Lung (tissue), 12 donors: ENCODE measurements around the gene FGFR2. TPM values are rescaled to one million over a fixed set of nuclear protein-coding genes. Genes with fewer than 3 reads are reported as not detected.
A peak's percentile ranks its signal among the peaks of the same experiment; 100 is the strongest.
"Not testable (repeated sequence)": the region's sequence is repeated elsewhere in the genome, so short reads cannot be mapped to it uniquely, and the experiment has no call there.

Experiments used
- ATAC-seq: fragments of 200-7000 bp; cut with Tn5 transposase; one replicate; pipeline ENCODE4 v1.9.1; 2020; ENCODE audit warnings: moderate number of reproducible peaks; ENCODE audit not compliant: insufficient read depth, low FRiP score
- DNase-seq, 3 donors: peaks; one replicate each; pipeline ENCODE4 v3.0.0-alpha.2; 2013 to 2017
- H3K27ac ChIP-seq, 2 donors: one replicate each; pipeline ENCODE4 v1.5.1; 2013; ENCODE audit warnings: mild to moderate bottlenecking in 2 of 2, moderate library complexity in 2 of 2, control low read depth in 1 of 2, inconsistent platforms in 1 of 2, low read depth in 1 of 2, low read length in 1 of 2
- H3K27me3 ChIP-seq, 3 donors: one replicate each; pipeline ENCODE4 v1.5.1; 2013; ENCODE audit warnings: low read length in 2 of 3; ENCODE audit not compliant: control insufficient read depth in 3 of 3, insufficient read depth in 3 of 3
- H3K36me3 ChIP-seq, 4 donors: one replicate each; pipeline ENCODE4 v1.5.1; 2013; ENCODE audit warnings: low read length in 4 of 4, mild to moderate bottlenecking in 1 of 4, moderate library complexity in 1 of 4; ENCODE audit not compliant: control insufficient read depth in 4 of 4, insufficient read depth in 4 of 4
- H3K4me1 ChIP-seq, 5 donors: one replicate each; pipeline ENCODE4 v1.5.1; 2013; ENCODE audit warnings: low read length in 5 of 5, mild to moderate bottlenecking in 2 of 5, moderate library complexity in 1 of 5; ENCODE audit not compliant: control insufficient read depth in 5 of 5, insufficient read depth in 5 of 5
- H3K4me3 ChIP-seq: one replicate; pipeline ENCODE4 v1.5.1; 2013; ENCODE audit warnings: mild to moderate bottlenecking, control low read depth, moderate library complexity
- H3K9ac ChIP-seq, 2 donors: one replicate each; pipeline ENCODE4 v1.5.1; 2013; ENCODE audit warnings: low read length in 2 of 2, control low read depth in 1 of 2; ENCODE audit not compliant: insufficient read depth in 1 of 2
- H3K9me3 ChIP-seq, 4 donors: one replicate each; pipeline ENCODE4 v1.5.1; 2013; ENCODE audit warnings: low read length in 3 of 4, mild to moderate bottlenecking in 1 of 4, moderate library complexity in 1 of 4; ENCODE audit not compliant: control insufficient read depth in 4 of 4, insufficient read depth in 3 of 4
- WGBS, 2 donors: extraction: QIAGEN DNeasy Blood & Tissue Kit; methylation state at CpG; one replicate each; pipeline ENCODE4 v1.1.7; 2013; 5-methylcytosine and 5-hydroxymethylcytosine counted together
- polyA plus RNA-seq, 2 donors: library from polyadenylated mRNA; stranded (reverse); fragments of 200-250 nt; gene quantifications; one replicate each; pipeline ENCODE4 v1.2.1, GENCODE V29; 2013
- total RNA-seq, 2 donors: library from RNA; depleted of rRNA in 1 of 2; stranded (reverse); fragments of >200 nt in 1 of 2; gene quantifications; one replicate each; pipeline ENCODE4 v1.2.1, GENCODE V29; 2014 to 2021
- TF ChIP-seq, protein P1 (sequence below): IDR thresholded peaks from 2 replicates; pipeline ENCODE4 v1.5.1; 2012; ENCODE audit warnings: mild to moderate bottlenecking; ENCODE audit errors: control extremely low read depth, extremely low read depth
- donor health status: control.
- donor health status: control.
- donor health status: Bipolar disorder and iron deficiency.
- donor health status: healthy.
- donor health status: DM: yes; HTN: yes; CAD: no.

The FGFR2 gene
- total and polyA plus RNA-seq, 4 donors: 11.4 to 230 (median 41.7) TPM

DNA sequence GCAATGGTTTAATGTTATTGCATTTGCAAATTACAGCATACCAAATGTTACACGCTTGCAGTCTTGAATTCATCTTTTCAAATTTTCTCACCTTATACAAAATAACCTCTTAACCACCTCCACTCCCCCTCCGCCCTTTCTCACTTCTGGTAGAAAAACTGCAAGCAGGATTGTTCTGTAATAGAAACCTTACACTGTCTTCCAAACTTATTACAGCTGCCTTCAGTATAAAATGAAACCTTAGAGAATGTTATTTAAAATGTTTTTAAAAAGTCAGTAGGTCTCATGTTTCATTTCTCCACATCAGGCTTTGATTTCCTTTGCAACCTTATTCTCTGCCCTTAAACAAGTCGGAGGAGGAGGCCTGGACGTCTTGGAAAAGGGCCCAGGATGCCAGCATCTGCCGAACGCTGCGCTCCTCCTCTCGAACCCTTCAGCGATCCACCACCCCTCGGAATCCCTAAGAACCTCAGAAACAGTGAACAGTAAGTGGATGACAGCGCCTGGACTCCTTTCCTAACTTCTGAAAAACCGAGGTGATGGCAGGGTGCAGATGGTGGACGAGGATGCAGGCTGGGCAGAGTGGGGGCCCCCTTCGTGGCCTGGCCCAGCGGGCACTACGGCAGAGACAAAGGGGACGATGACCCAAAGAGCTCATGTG lies 74.0 kb downstream of the FGFR2 start:
- Histone ChIP-seq H3K27ac (peak overlapping the region in 1 of 2 donors; percentile 29), H3K27me3 (no peaks in the 10 kb centered on the region), H3K36me3 (peaks cover 0 to 19% (median 8%) of the 10 kb centered on the region in 4 donors), H3K9me3 (no peaks in the 10 kb centered on the region), H3K4me1 (peaks cover 0 to 34% (median 12%) of the 10 kb centered on the region in 5 donors), H3K4me3 (no peak overlapping the region), H3K9ac (no peak overlapping the region)
- TF ChIP-seq, protein P1, sequence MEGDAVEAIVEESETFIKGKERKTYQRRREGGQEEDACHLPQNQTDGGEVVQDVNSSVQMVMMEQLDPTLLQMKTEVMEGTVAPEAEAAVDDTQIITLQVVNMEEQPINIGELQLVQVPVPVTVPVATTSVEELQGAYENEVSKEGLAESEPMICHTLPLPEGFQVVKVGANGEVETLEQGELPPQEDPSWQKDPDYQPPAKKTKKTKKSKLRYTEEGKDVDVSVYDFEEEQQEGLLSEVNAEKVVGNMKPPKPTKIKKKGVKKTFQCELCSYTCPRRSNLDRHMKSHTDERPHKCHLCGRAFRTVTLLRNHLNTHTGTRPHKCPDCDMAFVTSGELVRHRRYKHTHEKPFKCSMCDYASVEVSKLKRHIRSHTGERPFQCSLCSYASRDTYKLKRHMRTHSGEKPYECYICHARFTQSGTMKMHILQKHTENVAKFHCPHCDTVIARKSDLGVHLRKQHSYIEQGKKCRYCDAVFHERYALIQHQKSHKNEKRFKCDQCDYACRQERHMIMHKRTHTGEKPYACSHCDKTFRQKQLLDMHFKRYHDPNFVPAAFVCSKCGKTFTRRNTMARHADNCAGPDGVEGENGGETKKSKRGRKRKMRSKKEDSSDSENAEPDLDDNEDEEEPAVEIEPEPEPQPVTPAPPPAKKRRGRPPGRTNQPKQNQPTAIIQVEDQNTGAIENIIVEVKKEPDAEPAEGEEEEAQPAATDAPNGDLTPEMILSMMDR: no peak
- WGBS, 2 donors: 81 to 87% methylated on average over 17 of the region's 17 CpGs
- no peak for ATAC-seq
- no peak for DNase-seq

DNA sequence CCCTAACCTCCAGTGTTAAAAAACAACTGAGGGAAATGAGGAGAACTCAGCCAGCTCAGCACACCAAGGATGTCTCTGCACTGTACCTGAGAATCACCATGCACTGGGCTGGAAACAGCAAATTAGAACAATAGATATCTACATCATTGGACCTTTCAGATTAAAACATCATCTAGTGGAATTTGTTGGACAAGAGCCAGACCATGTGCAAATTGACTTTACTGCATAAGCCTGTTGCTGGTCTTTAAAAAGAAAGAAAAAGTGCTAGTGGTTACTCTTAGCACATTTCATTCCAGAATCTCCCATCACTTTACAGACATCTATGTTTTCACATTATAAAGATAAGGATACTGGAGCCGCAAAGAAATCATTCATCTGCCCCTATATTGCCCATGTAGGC lies 75.4 kb downstream of the FGFR2 start:
- WGBS, 2 donors: 85 to 91% methylated on average over 1 of the region's 1 CpG
- Histone ChIP-seq H3K36me3 (peaks cover 0 to 21% (median 10%) of the 10 kb centered on the region in 4 donors), H3K27ac (no peak overlapping the region), H3K9ac (no peak overlapping the region), H3K4me3 (no peak overlapping the region), H3K27me3 (no peaks in the 10 kb centered on the region), H3K4me1 (peaks cover 0 to 30% (median 12%) of the 10 kb centered on the region in 5 donors), H3K9me3 (no peaks in the 10 kb centered on the region)
- DNase-seq (peak in 2 of 3 donors; percentile 36 to 47), ATAC-seq (no peak)
- TF ChIP-seq, protein P1: no peak

DNA sequence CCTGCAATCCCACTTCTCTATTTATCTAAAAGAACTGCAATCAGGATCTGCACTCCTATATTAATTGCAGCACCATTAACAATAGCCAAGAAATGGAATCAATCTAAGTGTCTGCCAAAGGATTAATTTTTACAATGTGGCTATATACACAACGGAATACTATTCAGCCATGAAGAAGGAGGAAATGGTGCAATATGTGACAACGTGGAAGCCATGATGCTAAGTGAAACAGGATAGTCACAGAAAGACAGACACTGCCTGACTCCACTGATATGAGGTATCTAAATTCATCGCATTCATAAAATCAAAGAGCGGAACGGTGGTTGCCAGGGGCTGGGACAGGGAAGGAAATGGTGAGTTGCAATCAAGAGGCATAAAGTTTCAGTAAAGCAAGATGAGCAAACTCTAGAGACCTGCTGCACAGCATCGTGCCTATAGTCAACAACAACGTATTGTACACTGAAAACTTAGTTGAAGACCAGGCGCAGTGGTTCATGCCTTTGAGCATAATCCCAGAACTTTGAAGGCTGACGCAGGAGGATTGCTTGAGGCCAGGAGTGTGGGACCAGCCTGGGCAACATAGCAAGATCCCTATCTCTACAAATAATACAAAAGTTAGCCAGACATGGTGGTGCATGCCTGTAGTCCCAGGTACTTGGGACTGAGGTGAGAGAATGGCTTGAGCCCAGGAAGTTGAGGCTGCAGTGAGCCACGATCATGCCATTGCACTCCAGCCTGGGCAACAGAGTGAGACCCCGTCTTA lies 76.3 kb downstream of the FGFR2 start:
- TF ChIP-seq, protein P1: no peak
- peaks cover 0 to 30% (median 12%) of the 10 kb centered on the region in 5 donors for H3K4me1 ChIP-seq
- H3K27me3 ChIP-seq: no peaks in the 10 kb centered on the region
- H3K9ac ChIP-seq: no peak overlapping the region
- no peaks in the 10 kb centered on the region for H3K9me3 ChIP-seq
- 84 to 85% methylated on average over 11 of the region's 11 CpGs for WGBS, 2 donors
- no peak for DNase-seq
- H3K36me3 ChIP-seq: peaks cover 0 to 25% (median 12%) of the 10 kb centered on the region in 4 donors
- no peak overlapping the region for H3K4me3 ChIP-seq
- no peak overlapping the region for H3K27ac ChIP-seq
- no peak for ATAC-seq

DNA sequence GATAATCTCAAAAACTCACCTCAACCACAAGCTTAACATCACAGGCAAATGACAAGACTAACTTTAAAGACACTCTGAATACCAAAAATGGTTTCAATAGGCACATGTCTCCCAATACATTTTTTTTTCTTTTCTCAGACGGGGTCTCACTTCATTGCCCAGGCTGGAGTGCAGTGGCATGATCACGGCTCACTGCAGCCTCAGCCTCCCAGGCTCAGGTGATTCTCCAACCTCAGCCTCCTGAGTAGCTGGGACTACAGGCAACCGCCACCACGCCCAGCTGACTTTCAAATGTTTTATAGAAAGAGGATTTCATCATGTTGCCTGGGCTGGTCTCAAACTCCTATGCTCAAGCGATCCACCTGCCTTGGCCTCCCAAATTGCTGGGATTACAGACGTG lies 77.7 kb downstream of the FGFR2 start:
- ATAC-seq, H3K4me3 ChIP-seq, H3K9ac ChIP-seq, H3K9me3 ChIP-seq, DNase-seq, H3K27ac ChIP-seq, H3K27me3 ChIP-seq: not testable (repeated sequence)
- H3K4me1 ChIP-seq: peaks cover 0 to 26% (median 12%) of the 10 kb centered on the region in 5 donors
- WGBS, 2 donors: 95 to 97% methylated on average over 6 of the region's 6 CpGs
- peaks cover 0 to 24% (median 8%) of the 10 kb centered on the region in 4 donors for H3K36me3 ChIP-seq
